ENCODE results near the gene NCR3LG1. TPM values are rescaled to one million over a fixed set of nuclear protein-coding genes. Genes with fewer than 3 reads are reported as not detected.

Gene NCR3LG1
- total and polyA plus RNA-seq, 9 of the 15 experiments (the other 6 are each of a cell fraction or from before 2014, with no cell fraction given) = 4.1 to 39.8 (median 25.1) TPM

GRCh38 chr11:17385492-17385891 lies 33.9 kb downstream of the NCR3LG1 start (continued):
- TF ChIP-seq SUPT5H (IDR thresholded peaks at IDR 0.05) = no peak
- no peak for TF ChIP-seq PTTG1 (tag; IDR thresholded peaks at IDR 0.05; ENCODE audit: low read depth)
- TF ChIP-seq ZNF347 (CRISPR knock-in tag; IDR thresholded peaks at IDR 0.05; ENCODE audit: low read depth) = no peak
- no peak for TF ChIP-seq MEF2D (tag; conservative IDR thresholded peaks at IDR 0.05; ENCODE audit: low read depth)

- no peak for ATAC-seq
- H3K4me3 ChIP-seq = no peak overlapping the region
- H3K79me2 ChIP-seq (ENCODE audit: control insufficient read depth, insufficient read depth, low read length) = no peaks in the 10 kb centered on the region
- peaks cover 5% of the 10 kb centered on the region; the same call in 1 of the 3 replicates for H3K36me3 ChIP-seq (ENCODE audit: control insufficient read depth, insufficient read depth, low read length)
- ChIA-PET POLR2A (no interaction called here), CTCF (ENCODE audit: low intra/inter-chr PET ratio) (interaction anchor here (1.9 kb wide), 1 partner anchor 119 kb away, joined by 12 read pairs; no protein-coding TSS in a partner anchor)
- H3K9ac ChIP-seq (ENCODE audit: insufficient read depth in 1 of 2, low read depth in 2 of 2, low read length in 2 of 2) = peak overlapping the region in 1 of 2 experiments; percentile 82; a peak in 2 of 4 replicates
- peaks cover 2 to 36% of the 10 kb centered on the region in 2 experiments; a peak in 3 of 5 replicates for H3K4me1 ChIP-seq (replicated peaks in 1 of 2; ENCODE audit: control insufficient read depth in 2 of 2, insufficient read depth in 2 of 2, low read length in 2 of 2)
- no peak overlapping the region for H3K4me2 ChIP-seq (ENCODE audit: insufficient read depth, low read length)
- peaks cover 11% of the 10 kb centered on the region for H4K20me1 ChIP-seq (replicated peaks; ENCODE audit: control insufficient read depth, insufficient read depth, low read length)
- H3K9me3 ChIP-seq (replicated peaks; ENCODE audit: control insufficient read depth, insufficient read depth, low read depth, low read length) = no peaks in the 10 kb centered on the region
- no peak overlapping the region for H2AFZ ChIP-seq (ENCODE audit: low read depth, low read length)
- H3K9me1 ChIP-seq (ENCODE audit: control insufficient read depth, insufficient read depth, low read length) = peaks cover 5% of the 10 kb centered on the region
- no TSS peak for BruUV-seq (replicated peaks)
- in situ Hi-C loops (cut with MboI) = no loop called here
- WGBS (ENCODE audit: insufficient coverage, low coverage, missing lambda C conversion rate) = 49% methylated on average over 6 of the region's 6 CpGs
- H3K27me3 ChIP-seq (ENCODE audit: control insufficient read depth in 2 of 2, insufficient read depth in 2 of 2, low read length in 2 of 2) = peaks cover 0 to 4% of the 10 kb centered on the region in 2 experiments; a peak in 1 of 5 replicates
- TF ChIP-seq POLR2G (IDR thresholded peaks at IDR 0.05; ENCODE audit: low read depth, low read length) = 0 out of 2 replicates have a peak, but pooled peaks have one; percentile 2
- no peak for TF ChIP-seq NEUROD1 (IDR thresholded peaks at IDR 0.05; ENCODE audit: borderline replicate concordance, low read depth, low read length, partially characterized antibody)
- intact Hi-C loops (cut with micrococcal nuclease) = loop anchor here (1.0 to 5.0 kb wide), 4 partner anchors 55 to 439 kb away; no protein-coding TSS in a partner anchor
- no peak for FAIRE-seq
- no peak for DNase-seq (ENCODE audit: extremely low read depth in 1 of 4, low spot score in 3 of 4)
- H3K27ac ChIP-seq (ENCODE audit: extremely low read depth, low read depth, low read length) = no peak overlapping the region
Observed at GRCh38 chr11:17385926-17386325, 34.3 kb downstream of the NCR3LG1 start.

All from K562 (cell line).